SU-DHL-6 (cell line): ENCODE data around the gene PEX7.
"Not testable (repeated sequence)": the region's sequence is repeated elsewhere in the genome, so short reads cannot be mapped to it uniquely, and the experiment has no call there.

Experiments
- EZH2phosphoT487 ChIP-seq: fragments of 200-600 bp; sonication (generic), shearing (Covaris generic); conservative IDR thresholded peaks from 2 replicates; pipeline ENCODE4 v1.6.1; 2018; ENCODE audit warnings: mild to moderate bottlenecking, antibody characterized with exemption, low read length, moderate library complexity, mixed read lengths
- TF ChIP-seq, protein P1 (sequence below): fragments of 200-600 bp; sonication (generic); IDR thresholded peaks from one replicate; pipeline ENCODE4 v1.5.1; 2017; ENCODE audit warnings: antibody characterized with exemption, mild to moderate bottlenecking, low read length, moderate library complexity; ENCODE audit not compliant: insufficient read depth, poor library complexity, severe bottlenecking

DNA sequence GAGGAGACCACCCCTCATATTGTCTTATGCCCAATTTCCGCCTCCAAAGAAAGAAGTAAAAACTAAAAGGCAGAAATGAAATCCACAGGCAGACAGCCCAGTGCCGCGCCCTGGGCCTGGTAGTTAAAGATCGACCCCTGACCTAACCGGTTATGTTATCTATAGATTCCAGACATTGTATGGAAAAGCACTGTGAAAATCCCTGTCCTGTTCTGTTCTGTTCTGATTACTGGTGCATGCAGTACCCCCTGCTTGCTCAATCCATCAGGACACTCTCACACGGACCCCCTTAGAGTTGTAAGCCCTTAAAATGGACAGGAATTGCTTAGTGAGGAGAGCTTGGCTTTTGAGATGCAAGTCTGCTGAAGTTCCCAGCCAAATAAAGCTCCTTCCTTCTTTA, 137.5 kb downstream of the PEX7 start:
- TF ChIP-seq, protein P1, sequence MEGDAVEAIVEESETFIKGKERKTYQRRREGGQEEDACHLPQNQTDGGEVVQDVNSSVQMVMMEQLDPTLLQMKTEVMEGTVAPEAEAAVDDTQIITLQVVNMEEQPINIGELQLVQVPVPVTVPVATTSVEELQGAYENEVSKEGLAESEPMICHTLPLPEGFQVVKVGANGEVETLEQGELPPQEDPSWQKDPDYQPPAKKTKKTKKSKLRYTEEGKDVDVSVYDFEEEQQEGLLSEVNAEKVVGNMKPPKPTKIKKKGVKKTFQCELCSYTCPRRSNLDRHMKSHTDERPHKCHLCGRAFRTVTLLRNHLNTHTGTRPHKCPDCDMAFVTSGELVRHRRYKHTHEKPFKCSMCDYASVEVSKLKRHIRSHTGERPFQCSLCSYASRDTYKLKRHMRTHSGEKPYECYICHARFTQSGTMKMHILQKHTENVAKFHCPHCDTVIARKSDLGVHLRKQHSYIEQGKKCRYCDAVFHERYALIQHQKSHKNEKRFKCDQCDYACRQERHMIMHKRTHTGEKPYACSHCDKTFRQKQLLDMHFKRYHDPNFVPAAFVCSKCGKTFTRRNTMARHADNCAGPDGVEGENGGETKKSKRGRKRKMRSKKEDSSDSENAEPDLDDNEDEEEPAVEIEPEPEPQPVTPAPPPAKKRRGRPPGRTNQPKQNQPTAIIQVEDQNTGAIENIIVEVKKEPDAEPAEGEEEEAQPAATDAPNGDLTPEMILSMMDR: not testable (repeated sequence)
- TF ChIP-seq EZH2phosphoT487: not testable (repeated sequence)
